Uterus (tissue), 4 donors: ENCODE data around the gene DCUN1D2. TPM values are rescaled to one million over a fixed set of nuclear protein-coding genes. Genes with fewer than 3 reads are reported as not detected.

ENCODE experiments used
- DNase-seq, 2 donors: peaks; one replicate each; pipeline ENCODE4 v3.0.0-alpha.2; 2019 to 2020
- H3K27ac ChIP-seq, 2 donors: fragments of 200-600 bp; sonication (generic); 1 replicate in 1 of 2; 2 replicates in 1 of 2; pipeline ENCODE4 v1.5.1; 2016 to 2018
- H3K27me3 ChIP-seq, 2 donors: fragments of 200-600 bp; sonication (generic); one replicate each; pipeline ENCODE4 v1.5.1; 2018 to 2019; ENCODE audit warnings: control low read depth in 1 of 2
- H3K36me3 ChIP-seq, 2 donors: fragments of 200-600 bp; sonication (generic); one replicate each; pipeline ENCODE4 v1.5.1; 2019; ENCODE audit warnings: control low read depth in 1 of 2
- H3K4me1 ChIP-seq, 2 donors: fragments of 200-600 bp; sonication (generic); one replicate each; pipeline ENCODE4 v1.5.1; 2018 to 2019; ENCODE audit warnings: control low read depth in 1 of 2
- H3K4me3 ChIP-seq, 2 donors: fragments of 200-600 bp; sonication (generic); 1 replicate in 1 of 2; 2 replicates in 1 of 2; pipeline ENCODE4 v1.5.1; 2018 to 2019; ENCODE audit warnings: mild to moderate bottlenecking in 1 of 2
- H3K9me3 ChIP-seq, 2 donors: fragments of 200-600 bp; sonication (generic); one replicate each; pipeline ENCODE4 v1.5.1; 2019; ENCODE audit warnings: control low read depth in 1 of 2
- POLR2A ChIP-seq, 2 donors: fragments of 450-650 bp; IDR thresholded peaks; one replicate each; pipeline ENCODE4 v1.6.1; 2016; ENCODE audit warnings: antibody characterized with exemption in 2 of 2, mild to moderate bottlenecking in 1 of 2, moderate library complexity in 1 of 2
- intact Hi-C: fragments of 100-400 bp; cut with DNase I; formaldehyde crosslinking; loops from one replicate; pipeline ENCODE4 v1.15.1; 2023; ENCODE audit warnings: low total_unique reads
- total RNA-seq, 4 donors: library from RNA; depleted of rRNA in 3 of 4; stranded (reverse); fragments of >200 nt in 3 of 4; gene quantifications; one replicate each; pipeline versions ENCODE4 v1.1.0 to v1.2.4, GENCODE V29; 2014 to 2023
- TF ChIP-seq, protein P1 (sequence below), 4 experiments: fragments of 200-600 bp in 2 of 4; fragments of 450-650 bp in 2 of 4; sonication (generic) in 2 of 4; IDR thresholded peaks; one replicate each; pipeline ENCODE4 v1.5.1; 2016 to 2019; ENCODE audit warnings: antibody characterized with exemption in 4 of 4, mild to moderate bottlenecking in 2 of 4, moderate library complexity in 1 of 4
- donor health status: DM: yes; HTN: yes; CAD: no.

Gene DCUN1D2
- total RNA-seq, 4 donors from 2014 or later, result 7.7 to 68.2 (median 29.3) TPM

GRCh38 chr13:113506025-113506685 is 15.6 kb upstream of the DCUN1D2 start:
- no peaks in the 10 kb centered on the region for H3K9me3 ChIP-seq
- no peaks in the 10 kb centered on the region for H3K4me1 ChIP-seq
- H3K27ac ChIP-seq, result no peak overlapping the region
- no peaks in the 10 kb centered on the region for H3K27me3 ChIP-seq
- intact Hi-C loops, result no loop called here
- no peak for DNase-seq
- H3K4me3 ChIP-seq, result no peak overlapping the region
- no peaks in the 10 kb centered on the region for H3K36me3 ChIP-seq
- no peak for TF ChIP-seq POLR2A (IDR thresholded peaks at IDR 0.05)
- TF ChIP-seq, protein P1, sequence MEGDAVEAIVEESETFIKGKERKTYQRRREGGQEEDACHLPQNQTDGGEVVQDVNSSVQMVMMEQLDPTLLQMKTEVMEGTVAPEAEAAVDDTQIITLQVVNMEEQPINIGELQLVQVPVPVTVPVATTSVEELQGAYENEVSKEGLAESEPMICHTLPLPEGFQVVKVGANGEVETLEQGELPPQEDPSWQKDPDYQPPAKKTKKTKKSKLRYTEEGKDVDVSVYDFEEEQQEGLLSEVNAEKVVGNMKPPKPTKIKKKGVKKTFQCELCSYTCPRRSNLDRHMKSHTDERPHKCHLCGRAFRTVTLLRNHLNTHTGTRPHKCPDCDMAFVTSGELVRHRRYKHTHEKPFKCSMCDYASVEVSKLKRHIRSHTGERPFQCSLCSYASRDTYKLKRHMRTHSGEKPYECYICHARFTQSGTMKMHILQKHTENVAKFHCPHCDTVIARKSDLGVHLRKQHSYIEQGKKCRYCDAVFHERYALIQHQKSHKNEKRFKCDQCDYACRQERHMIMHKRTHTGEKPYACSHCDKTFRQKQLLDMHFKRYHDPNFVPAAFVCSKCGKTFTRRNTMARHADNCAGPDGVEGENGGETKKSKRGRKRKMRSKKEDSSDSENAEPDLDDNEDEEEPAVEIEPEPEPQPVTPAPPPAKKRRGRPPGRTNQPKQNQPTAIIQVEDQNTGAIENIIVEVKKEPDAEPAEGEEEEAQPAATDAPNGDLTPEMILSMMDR (IDR thresholded peaks at IDR 0.05), result no peak

- Histone ChIP-seq H3K9me3 (no peaks in the 10 kb centered on the region), H3K4me1 (no peaks in the 10 kb centered on the region), H3K27me3 (no peaks in the 10 kb centered on the region), H3K36me3 (no peaks in the 10 kb centered on the region), H3K4me3 (no peak overlapping the region), H3K27ac (no peak overlapping the region)
- DNase-seq, result no peak
- intact Hi-C loops, result no loop called here
- TF ChIP-seq, protein P1 (IDR thresholded peaks at IDR 0.05), result no peak
- no peak for TF ChIP-seq POLR2A (IDR thresholded peaks at IDR 0.05)
Measured at GRCh38 chr13:113502686-113503085, 12.2 kb upstream of the DCUN1D2 start.

- Histone ChIP-seq H3K36me3 (no peaks in the 10 kb centered on the region), H3K4me1 (peaks cover 0 to 6% of the 10 kb centered on the region in 2 donors), H3K9me3 (no peaks in the 10 kb centered on the region), H3K27me3 (no peaks in the 10 kb centered on the region), H3K4me3 (no peak overlapping the region), H3K27ac (no peak overlapping the region)
- intact Hi-C loops, result no loop called here
- DNase-seq, result no peak
- TF ChIP-seq, protein P1 (IDR thresholded peaks at IDR 0.05), result no peak
- no peak for TF ChIP-seq POLR2A (IDR thresholded peaks at IDR 0.05)
Measured at GRCh38 chr13:113500530-113501265, 10.2 kb upstream of the DCUN1D2 start.

GRCh38 chr13:113499936-113500335 is 9.4 kb upstream of the DCUN1D2 start:
- DNase-seq, result no peak
- Histone ChIP-seq H3K4me3 (no peak overlapping the region), H3K9me3 (no peaks in the 10 kb centered on the region), H3K4me1 (peaks cover 0 to 11% of the 10 kb centered on the region in 2 donors), H3K27ac (no peak overlapping the region), H3K27me3 (no peaks in the 10 kb centered on the region), H3K36me3 (no peaks in the 10 kb centered on the region)
- intact Hi-C loops, result no loop called here
- no peak for TF ChIP-seq POLR2A (IDR thresholded peaks at IDR 0.05)
- TF ChIP-seq, protein P1 (IDR thresholded peaks at IDR 0.05), result no peak

DNA sequence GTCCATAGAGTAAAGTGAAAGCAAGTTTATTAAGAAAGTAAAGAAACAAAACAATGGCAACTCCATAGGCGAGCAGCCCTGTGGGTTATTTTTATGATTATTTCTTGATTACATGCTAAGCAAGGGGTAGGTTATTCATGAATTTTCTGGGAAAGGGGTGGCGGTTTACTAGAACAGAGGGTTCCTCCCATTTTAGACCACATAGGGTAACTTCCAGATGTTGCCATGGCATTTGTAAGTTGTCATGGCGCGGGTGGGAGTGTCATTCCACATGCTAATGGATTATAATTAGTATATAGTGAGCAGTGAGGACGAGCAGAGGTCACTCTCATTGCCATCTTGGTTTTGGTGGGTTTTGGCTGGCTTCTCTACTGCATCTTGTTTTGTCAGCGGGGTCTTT is 8.4 kb upstream of the DCUN1D2 start:
- no peak for DNase-seq
- TF ChIP-seq, protein P1 (IDR thresholded peaks at IDR 0.05), result no peak
- no peak for TF ChIP-seq POLR2A (IDR thresholded peaks at IDR 0.05)
- intact Hi-C loops, result no loop called here
- H3K27ac ChIP-seq, result no peak overlapping the region
- peaks cover 0 to 11% of the 10 kb centered on the region in 2 donors for H3K4me1 ChIP-seq
- H3K27me3 ChIP-seq, result no peaks in the 10 kb centered on the region
- H3K9me3 ChIP-seq, result no peaks in the 10 kb centered on the region
- no peaks in the 10 kb centered on the region for H3K36me3 ChIP-seq
- no peak overlapping the region for H3K4me3 ChIP-seq
